Endothelial cell of umbilical vein (primary cell): ENCODE data around the gene CTR9. TPM values are rescaled to one million over a fixed set of nuclear protein-coding genes. Genes with fewer than 3 reads are reported as not detected.

Source experiments
- BruUV-seq: library from RNA; stranded (reverse); fragments of 400-500 nt; replicated peaks from 2 replicates; lab custom pipeline; 2021; lab: Mats Ljungman, UMichigan
- CTCF ChIA-PET: fragments of 300-600, 350-600 bp; sonication (Branson Sonifier 250); formaldehyde crosslinking; loops from one replicate; lab custom pipeline; 2021; ENCODE audit warnings: antibody characterized with exemption, inconsistent platforms; lab: Charles Lee
- POLR2A ChIA-PET: fragments of 300-600, 350-600 bp; sonication (Branson Sonifier 250); formaldehyde crosslinking; loops from one replicate; lab custom pipeline; 2021; ENCODE audit warnings: antibody characterized with exemption, inconsistent platforms; lab: Charles Lee
- DNase-seq: peaks from one replicate; pipeline ENCODE4 v3.0.0-alpha.2; 2011; ENCODE audit warnings: low read depth, low spot score
- FAIRE-seq: peaks from 2 replicates; lab custom pipeline; 2011; peaks lifted over from hg19 to GRCh38; lab: Jason Lieb, UNC
- H2AFZ ChIP-seq: 2 replicates; pipeline ENCODE4 v1.6.0; 2012; ENCODE audit warnings: low read depth, low read length, control low read depth, inconsistent platforms
- H3K27ac ChIP-seq: 2 replicates; pipeline ENCODE4 v1.5.1; 2011; ENCODE audit warnings: low read depth, mild to moderate bottlenecking, control low read depth, low read length, moderate library complexity; ENCODE audit not compliant: insufficient read depth
- H3K27me3 ChIP-seq, 2 experiments: 2 replicates each; pipeline versions ENCODE4 v1.6.0 to v1.6.1; 2011; ENCODE audit warnings: low read length in 2 of 2, mixed read lengths in 1 of 2; ENCODE audit not compliant: control insufficient read depth in 2 of 2, insufficient read depth in 2 of 2
- H3K36me3 ChIP-seq, 2 experiments: 2 replicates in 1 of 2; 3 replicates in 1 of 2; pipeline ENCODE4 v1.5.1; 2011; ENCODE audit warnings: low read length in 2 of 2, mild to moderate bottlenecking in 1 of 2, moderate library complexity in 1 of 2; ENCODE audit not compliant: control insufficient read depth in 2 of 2, insufficient read depth in 2 of 2; ENCODE audit errors: extremely low read depth in 1 of 2
- H3K4me1 ChIP-seq: 3 replicates; pipeline ENCODE4 v1.5.1; 2011; ENCODE audit warnings: mild to moderate bottlenecking, low read length; ENCODE audit not compliant: control insufficient read depth, insufficient read depth; ENCODE audit errors: extremely low read depth
- H3K4me2 ChIP-seq: 2 replicates; pipeline ENCODE4 v1.6.1; 2011; ENCODE audit warnings: low read length, control low read depth, mixed read lengths; ENCODE audit not compliant: insufficient read depth
- H3K4me3 ChIP-seq, 3 experiments: fragments of 200-600 bp in 1 of 3; sonication (generic), shearing (Covaris generic) in 1 of 3; replicated peaks in 1 of 3; 2 replicates each; pipeline ENCODE4 v1.5.1; 2011 to 2016; ENCODE audit warnings: control low read depth in 3 of 3, low read length in 3 of 3, mild to moderate bottlenecking in 2 of 3, inconsistent platforms in 1 of 3, low read depth in 1 of 3, moderate library complexity in 1 of 3; ENCODE audit not compliant: insufficient read depth in 1 of 3
- H3K79me2 ChIP-seq: 2 replicates; pipeline ENCODE4 v1.6.0; 2012; ENCODE audit warnings: low read length, inconsistent platforms; ENCODE audit not compliant: control insufficient read depth, insufficient read depth
- H3K9ac ChIP-seq: replicated peaks from 2 replicates; pipeline ENCODE3; 2011; ENCODE audit warnings: low read length, control low read depth; ENCODE audit not compliant: insufficient read depth; ENCODE audit errors: extremely low read depth
- H3K9me1 ChIP-seq: replicated peaks from 3 replicates; pipeline ENCODE4 v1.6.0; 2011; ENCODE audit warnings: mild to moderate bottlenecking, low read length; ENCODE audit not compliant: control insufficient read depth, insufficient read depth; ENCODE audit errors: extremely low read depth
- H3K9me3 ChIP-seq: replicated peaks from 2 replicates; pipeline ENCODE4 v1.5.1; 2012; ENCODE audit warnings: low read length, inconsistent platforms; ENCODE audit not compliant: control insufficient read depth, insufficient read depth
- H4K20me1 ChIP-seq: replicated peaks from 2 replicates; pipeline ENCODE3; 2011; ENCODE audit warnings: mild to moderate bottlenecking, low read length; ENCODE audit not compliant: control insufficient read depth, insufficient read depth; ENCODE audit errors: extremely low read depth
- CTCF ChIP-seq, 2 donors: IDR thresholded peaks; 1 replicate in 1 of 2; 2 replicates in 1 of 2; pipeline ENCODE4 v1.5.1; 2011; ENCODE audit warnings: low read length in 2 of 2, mild to moderate bottlenecking in 2 of 2, moderate library complexity in 2 of 2, control low read depth in 1 of 2, inconsistent platforms in 1 of 2, low read depth in 1 of 2; ENCODE audit not compliant: insufficient read depth in 1 of 2; ENCODE audit errors: extremely low read depth in 1 of 2
- JUN ChIP-seq: IDR thresholded peaks from 2 replicates; pipeline ENCODE4 v1.6.1; 2011; ENCODE audit warnings: borderline replicate concordance, low read depth; ENCODE audit not compliant: insufficient read length, insufficient read depth
- MAX ChIP-seq: IDR thresholded peaks from 2 replicates; pipeline ENCODE4 v1.6.1; 2011; ENCODE audit not compliant: insufficient read depth, insufficient read length
- MYC ChIP-seq: IDR thresholded peaks from one replicate; pipeline ENCODE4 v1.6.1; 2011; ENCODE audit warnings: mild to moderate bottlenecking, low read depth, low read length
- dilution Hi-C: fragments of 300-500 bp; cut with MboI; formaldehyde crosslinking; loops from one replicate; pipeline ENCODE4 v1.15.0; 2019; ENCODE audit warnings: low sequenced_read_pairs; ENCODE audit not compliant: extremely low pct_ligation_motif_present
- intact Hi-C: fragments of 100-400 bp; cut with micrococcal nuclease; formaldehyde crosslinking; loops from one replicate; pipeline ENCODE4 v1.10.0; 2022
- polyA plus RNA-seq, 4 experiments: library from polyadenylated mRNA; depleted of rRNA in 3 of 4; stranded (reverse) in 3 of 4; unstranded in 1 of 4; fragments of >200 nt; gene quantifications; 2 replicates each; pipeline versions ENCODE4 v1.2.1 to v1.2.3, GENCODE V29; 2011 to 2012; ENCODE audit warnings: missing spikeins in 1 of 4
- total RNA-seq: library from RNA; stranded (reverse); gene quantifications from 2 replicates; pipeline ENCODE4 v1.2.3, GENCODE V29; 2021

The CTR9 gene
- total and polyA plus RNA-seq, 2 donors (not counting 3 experiments of a cell fraction or from before 2014, with no cell fraction given) = 7.5 to 33.2 TPM

GRCh38 chr11:10730151-10730550 lies 20.9 kb upstream of the CTR9 start:
- intact Hi-C loops = no loop called here
- H3K9me3 ChIP-seq = no peaks in the 10 kb centered on the region
- no peak for TF ChIP-seq MYC
- no peak for TF ChIP-seq MAX
- POLR2A ChIA-PET = no interaction called here
- no peak overlapping the region for H3K4me2 ChIP-seq
- H4K20me1 ChIP-seq = no peaks in the 10 kb centered on the region
- no peak overlapping the region for H3K27ac ChIP-seq
- dilution Hi-C loops = no loop called here
- no peak for FAIRE-seq
- no peaks in the 10 kb centered on the region for H3K9me1 ChIP-seq
- no peak for DNase-seq
- peaks cover 9 to 16% of the 10 kb centered on the region in 2 experiments for H3K27me3 ChIP-seq
- no TSS peak for BruUV-seq
- H3K9ac ChIP-seq = no peak overlapping the region
- CTCF ChIA-PET = interaction anchor here (0.8 to 2.9 kb wide), 4 partner anchors 12 to 327 kb away, joined by 3 to 14 read pairs (median 3); no protein-coding TSS in a partner anchor
- H2AFZ ChIP-seq = no peak overlapping the region
- H3K79me2 ChIP-seq = no peaks in the 10 kb centered on the region
- H3K4me1 ChIP-seq = no peaks in the 10 kb centered on the region
- H3K36me3 ChIP-seq = no peaks in the 10 kb centered on the region
- no peak overlapping the region for H3K4me3 ChIP-seq

GRCh38 chr11:10731064-10731680 lies 19.9 kb upstream of the CTR9 start:
- H3K27me3 ChIP-seq = peaks cover 9 to 16% of the 10 kb centered on the region in 2 experiments
- H3K9me3 ChIP-seq = no peaks in the 10 kb centered on the region
- DNase-seq (no peak), FAIRE-seq (no peak)
- no peak overlapping the region for H3K4me3 ChIP-seq
- POLR2A ChIA-PET = no interaction called here
- intact Hi-C loops (no loop called here), dilution Hi-C loops (no loop called here)
- H3K4me1 ChIP-seq = peaks cover 7% of the 10 kb centered on the region
- no peaks in the 10 kb centered on the region for H4K20me1 ChIP-seq
- CTCF ChIA-PET = interaction anchor here (1.3 to 2.9 kb wide), 2 partner anchors 217 to 325 kb away, joined by 4 to 14 read pairs; no protein-coding TSS in a partner anchor
- no peak overlapping the region for H3K27ac ChIP-seq
- H3K79me2 ChIP-seq = no peaks in the 10 kb centered on the region
- BruUV-seq = no TSS peak
- no peak overlapping the region for H2AFZ ChIP-seq
- H3K9me1 ChIP-seq = no peaks in the 10 kb centered on the region
- TF ChIP-seq CTCF (IDR thresholded peaks at IDR 0.05; ENCODE audit: extremely low read depth in 1 of 2, insufficient read depth in 1 of 2, low read depth in 1 of 2, low read length in 2 of 2) = no peak
- no peak for TF ChIP-seq JUN
- TF ChIP-seq MAX = no peak
- H3K4me2 ChIP-seq = no peak overlapping the region
- H3K9ac ChIP-seq = no peak overlapping the region
- H3K36me3 ChIP-seq = no peaks in the 10 kb centered on the region
